OCI-LY7 (cell line): ENCODE results near the gene ENDOV. TPM values are rescaled to one million over a fixed set of nuclear protein-coding genes. Genes with fewer than 3 reads are reported as not detected.

ENCODE experiments used
- BruUV-seq: library from RNA; stranded (reverse); fragments of 400-500 nt; replicated peaks from 2 replicates; lab custom pipeline; 2021; lab: Mats Ljungman, UMichigan
- CTCF ChIA-PET: fragments of 300-600 bp; sonication (Branson Sonifier 250); formaldehyde crosslinking; loops from one replicate; lab custom pipeline; 2022; ENCODE audit warnings: antibody characterized with exemption; ENCODE audit not compliant: unreplicated experiment; lab: Charles Lee
- POLR2A ChIA-PET: fragments of 300-600 bp; sonication (Branson Sonifier 250); formaldehyde crosslinking; loops from one replicate; lab custom pipeline; 2022; ENCODE audit warnings: antibody characterized with exemption; lab: Charles Lee
- DNase-seq: peaks from one replicate; pipeline ENCODE4 v3.0.0-alpha.2; 2015; ENCODE audit warnings: low spot score
- H2AFZ ChIP-seq: fragments of 200-600 bp; sonication (generic), shearing (Covaris generic); 2 replicates; pipeline ENCODE4 v1.6.1; 2014; ENCODE audit warnings: mild to moderate bottlenecking, antibody characterized with exemption, low read length, moderate library complexity
- H3K27ac ChIP-seq: fragments of 200-600 bp; sonication (generic); 2 replicates; pipeline ENCODE4 v1.5.1; 2014; ENCODE audit warnings: mixed run types, low read depth, mild to moderate bottlenecking, moderate library complexity, low read length, inconsistent platforms; ENCODE audit not compliant: poor library complexity, severe bottlenecking
- H3K36me3 ChIP-seq: fragments of 200-600 bp; sonication (generic); 2 replicates; pipeline ENCODE4 v1.6.1; 2014; ENCODE audit warnings: mild to moderate bottlenecking, antibody characterized with exemption, low read length, moderate library complexity, mixed read lengths; ENCODE audit not compliant: insufficient read depth
- H3K4me1 ChIP-seq: fragments of 200-600 bp; sonication (generic); 2 replicates; pipeline ENCODE4 v1.5.1; 2014; ENCODE audit warnings: mild to moderate bottlenecking, low read length; ENCODE audit not compliant: insufficient read depth, poor library complexity, severe bottlenecking
- H3K4me2 ChIP-seq: fragments of 200-600 bp; sonication (generic); 2 replicates; pipeline ENCODE4 v1.6.1; 2014; ENCODE audit warnings: mild to moderate bottlenecking, low read length
- H3K4me3 ChIP-seq: fragments of 200-600 bp; sonication (generic); 2 replicates; pipeline ENCODE4 v1.5.1; 2014; ENCODE audit warnings: mild to moderate bottlenecking, low read depth, low read length; ENCODE audit not compliant: poor library complexity, severe bottlenecking
- H3K79me2 ChIP-seq: fragments of 200-600 bp; sonication (generic); 2 replicates; pipeline ENCODE4 v1.6.1; 2016; ENCODE audit warnings: low read depth, mild to moderate bottlenecking, low read length, moderate library complexity, mixed read lengths; ENCODE audit not compliant: insufficient read depth
- H3K9me2 ChIP-seq: fragments of 200-600 bp; sonication (generic); 2 replicates; pipeline ENCODE4 v1.6.1; 2016; ENCODE audit warnings: mild to moderate bottlenecking, low read length, mixed read lengths; ENCODE audit not compliant: insufficient read depth
- H3K9me3 ChIP-seq: fragments of 200-600 bp; sonication (generic); 2 replicates; pipeline ENCODE4 v1.6.1; 2014; ENCODE audit warnings: mild to moderate bottlenecking, mixed run types, low read length, mixed read lengths
- H4K20me1 ChIP-seq: fragments of 200-600 bp; sonication (generic); 2 replicates; pipeline ENCODE4 v1.6.1; 2014; ENCODE audit warnings: mild to moderate bottlenecking, antibody characterized with exemption, low read length, moderate library complexity, mixed read lengths; ENCODE audit not compliant: insufficient read depth
- EZH2phosphoT487 ChIP-seq: fragments of 200-600 bp; sonication (generic); IDR thresholded peaks from 2 replicates; pipeline ENCODE4 v1.6.1; 2018; ENCODE audit warnings: low read depth, borderline replicate concordance, mild to moderate bottlenecking, mixed run types, antibody characterized with exemption, low read length, moderate library complexity, mixed read lengths
- intact Hi-C: fragments of 100-400 bp; cut with micrococcal nuclease; formaldehyde crosslinking; loops from one replicate; pipeline ENCODE4 v1.10.0; 2022; ENCODE audit not compliant: unreplicated experiment
- total RNA-seq, 2 experiments: library from RNA; depleted of rRNA in 1 of 2; stranded (reverse); fragments of >200 nt in 1 of 2; shearing (Covaris generic) in 1 of 2; gene quantifications; 2 replicates each; pipeline ENCODE4 v1.2.3, GENCODE V29; 2014 to 2022
- TF ChIP-seq, protein P1 (sequence below): fragments of 200-600 bp; sonication (generic); conservative IDR thresholded peaks from 2 replicates; pipeline ENCODE4 v1.5.1; 2014; ENCODE audit warnings: mild to moderate bottlenecking, antibody characterized with exemption, low read length, moderate library complexity, mixed read lengths

The ENDOV gene
- total RNA-seq, 2 experiments from 2014 or later, result 22.4 to 33.1 TPM

DNA sequence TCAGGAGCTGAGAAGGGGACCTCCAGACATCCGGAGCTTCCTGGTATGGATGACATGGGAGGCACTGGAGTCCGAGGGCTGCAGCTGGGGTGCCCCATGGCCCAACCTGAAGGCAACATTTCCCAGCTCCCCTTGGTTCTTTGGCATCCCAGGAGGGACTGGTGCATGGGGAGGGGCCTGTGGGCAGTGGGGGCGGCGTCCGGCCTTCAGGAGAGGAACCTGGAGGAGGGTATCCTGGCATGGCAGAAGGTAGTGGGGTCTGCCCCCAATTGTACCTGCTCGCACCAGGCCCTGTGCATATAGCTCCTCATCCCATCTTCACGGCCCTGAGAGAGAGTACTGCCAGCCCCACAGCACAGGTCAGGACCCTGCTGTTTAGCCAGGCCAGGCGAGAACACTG lies 49.5 kb downstream of the ENDOV start:
- Histone ChIP-seq H3K4me3 (no peak overlapping the region), H3K9me2 (no peaks in the 10 kb centered on the region), H4K20me1 (no peaks in the 10 kb centered on the region), H3K9me3 (no peaks in the 10 kb centered on the region), H3K27ac (no peak overlapping the region), H3K36me3 (no peaks in the 10 kb centered on the region), H2AFZ (no peak overlapping the region), H3K4me2 (no peak overlapping the region), H3K4me1 (no peaks in the 10 kb centered on the region), H3K79me2 (no peaks in the 10 kb centered on the region)
- no peak for DNase-seq
- POLR2A ChIA-PET, result interaction anchor here (0.6 kb wide), 1 partner anchor 1652 kb away, joined by 7 read pairs; no protein-coding TSS in a partner anchor
- intact Hi-C loops, result no loop called here
- no TSS peak for BruUV-seq
- TF ChIP-seq, protein P1, sequence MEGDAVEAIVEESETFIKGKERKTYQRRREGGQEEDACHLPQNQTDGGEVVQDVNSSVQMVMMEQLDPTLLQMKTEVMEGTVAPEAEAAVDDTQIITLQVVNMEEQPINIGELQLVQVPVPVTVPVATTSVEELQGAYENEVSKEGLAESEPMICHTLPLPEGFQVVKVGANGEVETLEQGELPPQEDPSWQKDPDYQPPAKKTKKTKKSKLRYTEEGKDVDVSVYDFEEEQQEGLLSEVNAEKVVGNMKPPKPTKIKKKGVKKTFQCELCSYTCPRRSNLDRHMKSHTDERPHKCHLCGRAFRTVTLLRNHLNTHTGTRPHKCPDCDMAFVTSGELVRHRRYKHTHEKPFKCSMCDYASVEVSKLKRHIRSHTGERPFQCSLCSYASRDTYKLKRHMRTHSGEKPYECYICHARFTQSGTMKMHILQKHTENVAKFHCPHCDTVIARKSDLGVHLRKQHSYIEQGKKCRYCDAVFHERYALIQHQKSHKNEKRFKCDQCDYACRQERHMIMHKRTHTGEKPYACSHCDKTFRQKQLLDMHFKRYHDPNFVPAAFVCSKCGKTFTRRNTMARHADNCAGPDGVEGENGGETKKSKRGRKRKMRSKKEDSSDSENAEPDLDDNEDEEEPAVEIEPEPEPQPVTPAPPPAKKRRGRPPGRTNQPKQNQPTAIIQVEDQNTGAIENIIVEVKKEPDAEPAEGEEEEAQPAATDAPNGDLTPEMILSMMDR, result no peak
- TF ChIP-seq EZH2phosphoT487, result no peak
- CTCF ChIA-PET, result no interaction called here

DNA sequence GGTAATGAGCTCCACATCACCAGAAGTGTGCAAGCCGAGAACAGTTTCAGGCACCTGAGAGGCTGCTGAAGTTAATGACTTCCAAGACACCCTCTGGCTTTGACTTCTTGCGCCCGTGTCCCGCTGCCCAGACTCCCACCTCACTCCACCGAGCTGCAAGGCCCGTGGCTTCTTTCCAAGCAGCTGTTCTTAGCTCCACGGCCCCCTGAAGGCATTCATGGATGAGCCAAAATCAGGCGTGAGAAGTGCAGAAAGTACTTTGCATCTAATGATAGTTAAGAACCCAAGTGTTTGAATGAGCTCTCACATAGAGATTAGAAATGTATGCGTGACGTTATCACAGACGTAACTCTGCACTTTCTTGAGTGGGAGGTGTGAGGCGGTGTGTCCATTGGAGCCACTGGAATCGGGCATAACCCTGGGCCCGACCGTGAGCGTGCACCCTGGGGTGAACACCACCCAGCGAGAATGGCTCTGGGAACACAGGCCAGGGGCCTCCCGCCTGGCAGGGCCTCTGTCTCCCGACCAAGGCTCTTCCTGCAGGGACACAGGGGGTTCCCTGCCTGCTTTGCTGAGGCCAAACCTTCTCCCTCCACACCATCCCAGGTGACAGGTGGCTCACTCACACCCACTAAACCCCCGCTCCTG lies 50.5 kb downstream of the ENDOV start:
- Histone ChIP-seq H2AFZ (no peak overlapping the region), H3K27ac (no peak overlapping the region), H3K9me3 (no peaks in the 10 kb centered on the region), H3K9me2 (no peaks in the 10 kb centered on the region), H3K4me3 (no peak overlapping the region), H3K4me1 (no peaks in the 10 kb centered on the region), H3K79me2 (no peaks in the 10 kb centered on the region), H4K20me1 (no peaks in the 10 kb centered on the region), H3K36me3 (no peaks in the 10 kb centered on the region), H3K4me2 (no peak overlapping the region)
- no peak for DNase-seq
- ChIA-PET POLR2A (interaction anchor here (0.6 to 1.4 kb wide), 2 partner anchors 11 to 440 kb away, joined by 4 read pairs; no protein-coding TSS in a partner anchor), CTCF (no interaction called here)
- BruUV-seq, result no TSS peak
- TF ChIP-seq, protein P1, result no peak
- no peak for TF ChIP-seq EZH2phosphoT487
- intact Hi-C loops, result no loop called here

DNA sequence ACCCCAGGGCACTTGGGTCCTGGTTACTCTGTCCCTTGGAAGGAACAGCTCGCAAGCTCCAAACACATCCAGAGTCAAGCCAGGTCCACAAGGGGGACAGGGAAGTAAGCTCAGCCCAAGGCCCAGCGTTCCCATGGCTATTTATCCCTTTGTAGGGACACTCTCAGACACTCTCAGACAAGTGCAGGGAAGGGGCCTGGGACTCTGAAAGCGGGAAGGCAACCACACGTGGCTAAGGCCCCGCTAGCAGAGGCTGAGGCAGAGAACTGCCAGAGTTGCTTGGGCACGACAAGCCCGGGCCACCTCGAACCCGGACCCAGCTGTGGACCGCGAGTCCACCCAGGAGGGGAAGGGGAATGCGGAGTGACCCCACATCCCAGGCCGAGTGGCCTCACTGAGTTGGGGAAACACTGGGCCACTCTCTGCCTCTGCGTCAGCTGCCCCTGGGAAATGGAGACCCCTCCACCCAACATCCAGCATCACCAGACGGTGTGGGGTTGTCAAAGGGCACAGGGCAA lies 51.3 kb downstream of the ENDOV start:
- no peaks in the 10 kb centered on the region for H3K36me3 ChIP-seq
- CTCF ChIA-PET, result no interaction called here
- H3K9me2 ChIP-seq, result no peaks in the 10 kb centered on the region
- no peaks in the 10 kb centered on the region for H3K9me3 ChIP-seq
- POLR2A ChIA-PET, result interaction anchor here (0.7 to 1.4 kb wide), 2 partner anchors 12 to 32 kb away, joined by 4 read pairs; no protein-coding TSS in a partner anchor
- no peak overlapping the region for H3K4me3 ChIP-seq
- no peaks in the 10 kb centered on the region for H4K20me1 ChIP-seq
- DNase-seq, result no peak
- no peak overlapping the region for H3K27ac ChIP-seq
- no peaks in the 10 kb centered on the region for H3K79me2 ChIP-seq
- no peak overlapping the region for H3K4me2 ChIP-seq
- no peaks in the 10 kb centered on the region for H3K4me1 ChIP-seq
- intact Hi-C loops, result no loop called here
- H2AFZ ChIP-seq, result no peak overlapping the region
- BruUV-seq, result no TSS peak
- no peak for TF ChIP-seq EZH2phosphoT487
- TF ChIP-seq, protein P1, result no peak
